Stomach (tissue), 4 donors: ENCODE measurements around the gene MRPS31.

ENCODE experiments used
- CTCF ChIP-seq, 7 experiments: fragments of 450-650 bp in 4 of 7; fragments of 200-600 bp in 3 of 7; sonication (generic) in 3 of 7; IDR thresholded peaks; one replicate each; pipeline ENCODE4 v1.5.1; 2016 to 2019; ENCODE audit warnings: antibody characterized with exemption in 7 of 7, control low read depth in 2 of 7, mild to moderate bottlenecking in 1 of 7
- EP300 ChIP-seq: sonication (generic); formaldehyde crosslinking; IDR thresholded peaks from one replicate; pipeline ENCODE4 v1.6.1; 2017; ENCODE audit warnings: antibody characterized with exemption

- no peak for TF ChIP-seq CTCF (IDR thresholded peaks at IDR 0.05)
- no peak for TF ChIP-seq EP300
Observed at GRCh38 chr13:40806241-40806640, 35.3 kb upstream of the MRPS31 start.
